Measurements from ENCODE around the gene MED31. TPM values are rescaled to one million over a fixed set of nuclear protein-coding genes. Genes with fewer than 3 reads are reported as not detected.
"Not testable (repeated sequence)": the region's sequence is repeated elsewhere in the genome, so short reads cannot be mapped to it uniquely, and the experiment has no call there.

The MED31 gene
- total RNA-seq, 2 donors from 2014 or later: 17.3 to 25.3 TPM

GRCh38 chr17:6670571-6670970, 19.2 kb upstream of the MED31 start:
- H3K4me3 Mint-ChIP-seq: no peak overlapping the region
- peaks cover 0 to 4% of the 10 kb centered on the region in 2 donors for H3K4me1 Mint-ChIP-seq (ENCODE audit: low read depth in 2 of 2)
- H3K27me3 Mint-ChIP-seq: peaks cover 26 to 30% of the 10 kb centered on the region in 2 donors
- no peak overlapping the region for H3K27ac Mint-ChIP-seq
- H3K36me3 Mint-ChIP-seq: no peaks in the 10 kb centered on the region
- no peak for ATAC-seq
- H3K9me3 Mint-ChIP-seq: no peaks in the 10 kb centered on the region
- DNase-seq (ENCODE audit: low spot score): no peak

GRCh38 chr17:6669479-6670212, 18.2 kb upstream of the MED31 start:
- ATAC-seq (no peak), DNase-seq (ENCODE audit: low spot score) (no peak)
- Mint-ChIP-seq H3K4me1 (ENCODE audit: low read depth in 2 of 2) (peaks cover 0 to 4% of the 10 kb centered on the region in 2 donors), H3K4me3 (no peak overlapping the region), H3K9me3 (no peaks in the 10 kb centered on the region), H3K27ac (no peak overlapping the region), H3K36me3 (no peaks in the 10 kb centered on the region), H3K27me3 (peaks cover 23 to 33% of the 10 kb centered on the region in 2 donors)

- H3K27me3 Mint-ChIP-seq: peaks cover 23 to 33% of the 10 kb centered on the region in 2 donors
- no peaks in the 10 kb centered on the region for H3K9me3 Mint-ChIP-seq
- no peak overlapping the region for H3K4me3 Mint-ChIP-seq
- H3K27ac Mint-ChIP-seq: no peak overlapping the region
- H3K4me1 Mint-ChIP-seq (ENCODE audit: low read depth in 2 of 2): peaks cover 0 to 4% of the 10 kb centered on the region in 2 donors
- no peak for ATAC-seq
- DNase-seq (ENCODE audit: low spot score): no peak
- no peaks in the 10 kb centered on the region for H3K36me3 Mint-ChIP-seq
These were observed 17.5 kb upstream of the MED31 start for GRCh38 chr17:6668727-6669425.

- DNase-seq (ENCODE audit: low spot score) (no peak), ATAC-seq (no peak)
- Mint-ChIP-seq H3K27me3 (peaks cover 25 to 30% of the 10 kb centered on the region in 2 donors), H3K9me3 (no peaks in the 10 kb centered on the region), H3K4me1 (ENCODE audit: low read depth in 2 of 2) (peaks cover 0 to 4% of the 10 kb centered on the region in 2 donors), H3K27ac (no peak overlapping the region), H3K4me3 (no peak overlapping the region), H3K36me3 (no peaks in the 10 kb centered on the region)
These were observed 16.8 kb upstream of the MED31 start for GRCh38 chr17:6668219-6668618.

GRCh38 chr17:6667516-6667915, 16.1 kb upstream of the MED31 start:
- Mint-ChIP-seq H3K27me3 (peaks cover 32 to 35% of the 10 kb centered on the region in 2 donors), H3K9me3 (no peaks in the 10 kb centered on the region), H3K4me3 (no peak overlapping the region), H3K4me1 (ENCODE audit: low read depth in 2 of 2) (peaks cover 0 to 4% of the 10 kb centered on the region in 2 donors), H3K36me3 (no peaks in the 10 kb centered on the region), H3K27ac (no peak overlapping the region)
- DNase-seq (ENCODE audit: low spot score) (no peak), ATAC-seq (no peak)

GRCh38 chr17:6666557-6666956, 15.2 kb upstream of the MED31 start:
- H3K36me3 Mint-ChIP-seq: no peaks in the 10 kb centered on the region
- no peaks in the 10 kb centered on the region for H3K9me3 Mint-ChIP-seq
- H3K4me3 Mint-ChIP-seq: no peak overlapping the region
- no peak overlapping the region for H3K27ac Mint-ChIP-seq
- no peak for ATAC-seq
- peaks cover 38 to 40% of the 10 kb centered on the region in 2 donors for H3K27me3 Mint-ChIP-seq
- peaks cover 0 to 4% of the 10 kb centered on the region in 2 donors for H3K4me1 Mint-ChIP-seq (ENCODE audit: low read depth in 2 of 2)
- DNase-seq (ENCODE audit: low spot score): no peak

- DNase-seq (ENCODE audit: low spot score) (no peak), ATAC-seq (peak; percentile 65 to 89)
- Mint-ChIP-seq H3K36me3 (no peaks in the 10 kb centered on the region), H3K4me1 (ENCODE audit: low read depth in 2 of 2) (peaks cover 0 to 4% of the 10 kb centered on the region in 2 donors), H3K27me3 (peaks cover 43% of the 10 kb centered on the region in 2 donors), H3K4me3 (no peak overlapping the region), H3K9me3 (no peaks in the 10 kb centered on the region), H3K27ac (no peak overlapping the region)
These were observed 14.7 kb upstream of the MED31 start for GRCh38 chr17:6666077-6666521.

GRCh38 chr17:6663200-6663599, 11.8 kb upstream of the MED31 start:
- H3K9me3 Mint-ChIP-seq; H3K27ac Mint-ChIP-seq; H3K4me3 Mint-ChIP-seq; ATAC-seq; H3K36me3 Mint-ChIP-seq; DNase-seq (ENCODE audit: low spot score): not testable (repeated sequence)
- Mint-ChIP-seq H3K4me1 (ENCODE audit: low read depth in 2 of 2) (peaks cover 9 to 15% of the 10 kb centered on the region in 2 donors), H3K27me3 (peaks cover 49 to 54% of the 10 kb centered on the region in 2 donors)

- Mint-ChIP-seq H3K4me1 (ENCODE audit: low read depth in 2 of 2) (peaks cover 5 to 15% of the 10 kb centered on the region in 2 donors), H3K9me3 (no peaks in the 10 kb centered on the region), H3K27ac (no peak overlapping the region), H3K4me3 (no peak overlapping the region), H3K27me3 (peaks cover 47 to 57% of the 10 kb centered on the region in 2 donors), H3K36me3 (no peaks in the 10 kb centered on the region)
- DNase-seq (ENCODE audit: low spot score): no peak
- no peak for ATAC-seq
These were observed 10.1 kb upstream of the MED31 start for GRCh38 chr17:6661464-6661848.

- ATAC-seq (no peak), DNase-seq (ENCODE audit: low spot score) (no peak)
- Mint-ChIP-seq H3K4me1 (ENCODE audit: low read depth in 2 of 2) (peaks cover 8 to 15% of the 10 kb centered on the region in 2 donors), H3K27ac (no peak overlapping the region), H3K27me3 (peaks cover 50 to 61% of the 10 kb centered on the region in 2 donors), H3K4me3 (no peak overlapping the region), H3K9me3 (no peaks in the 10 kb centered on the region), H3K36me3 (no peaks in the 10 kb centered on the region)
These were observed 9.5 kb upstream of the MED31 start for GRCh38 chr17:6660805-6661463.

- H3K27ac Mint-ChIP-seq: no peak overlapping the region
These were observed 8.7 kb upstream of the MED31 start for GRCh38 chr17:6660101-6660500.

GRCh38 chr17:6658411-6658810, 7.0 kb upstream of the MED31 start:
- H3K36me3 Mint-ChIP-seq; H3K9me3 Mint-ChIP-seq; H3K4me3 Mint-ChIP-seq; H3K27ac Mint-ChIP-seq; DNase-seq (ENCODE audit: low spot score); ATAC-seq: not testable (repeated sequence)
- Mint-ChIP-seq H3K27me3 (peaks cover 56 to 82% of the 10 kb centered on the region in 2 donors), H3K4me1 (ENCODE audit: low read depth in 2 of 2) (peaks cover 17 to 23% of the 10 kb centered on the region in 2 donors)

More at GRCh38 chr17:6660101-6660500, 8.7 kb upstream of the MED31 start:
- Mint-ChIP-seq H3K4me3 (no peak overlapping the region), H3K36me3 (no peaks in the 10 kb centered on the region), H3K27me3 (peaks cover 53 to 70% of the 10 kb centered on the region in 2 donors), H3K9me3 (no peaks in the 10 kb centered on the region), H3K4me1 (ENCODE audit: low read depth in 2 of 2) (peaks cover 15 to 21% of the 10 kb centered on the region in 2 donors)
- DNase-seq (ENCODE audit: low spot score) (no peak), ATAC-seq (no peak)

- H3K27me3 Mint-ChIP-seq: peaks cover 57 to 80% of the 10 kb centered on the region in 2 donors
- no peak for ATAC-seq
- H3K36me3 Mint-ChIP-seq: peaks cover 10% of the 10 kb centered on the region
- DNase-seq (ENCODE audit: low spot score): no peak
- no peak overlapping the region for H3K27ac Mint-ChIP-seq
- peak overlapping the region; percentile 32 for H3K4me3 Mint-ChIP-seq
- no peaks in the 10 kb centered on the region for H3K9me3 Mint-ChIP-seq
- H3K4me1 Mint-ChIP-seq (ENCODE audit: low read depth in 2 of 2): peaks cover 19 to 27% of the 10 kb centered on the region in 2 donors
These were observed 6.4 kb upstream of the MED31 start for GRCh38 chr17:6657633-6658287.

Data from natural killer cell treated with Interleukin-12 subunit alpha and Interleukin-12 subunit beta and Interleukin-15 and Interleukin-18, amount 100 ng/mL, for 72 hours (primary cell).